Ecto neural progenitor cell (in vitro differentiated cells): Measurements from ENCODE around the gene RALGAPB.
A peak's percentile ranks its signal among the peaks of the same experiment; 100 is the strongest.
"Not testable (repeated sequence)": the region's sequence is repeated elsewhere in the genome, so short reads cannot be mapped to it uniquely, and the experiment has no call there.

ENCODE experiments used
- DNase-seq: peaks from one replicate; pipeline ENCODE4 v3.0.0-alpha.2; 2018; ENCODE audit warnings: low spot score

RALGAPB gene

DNA sequence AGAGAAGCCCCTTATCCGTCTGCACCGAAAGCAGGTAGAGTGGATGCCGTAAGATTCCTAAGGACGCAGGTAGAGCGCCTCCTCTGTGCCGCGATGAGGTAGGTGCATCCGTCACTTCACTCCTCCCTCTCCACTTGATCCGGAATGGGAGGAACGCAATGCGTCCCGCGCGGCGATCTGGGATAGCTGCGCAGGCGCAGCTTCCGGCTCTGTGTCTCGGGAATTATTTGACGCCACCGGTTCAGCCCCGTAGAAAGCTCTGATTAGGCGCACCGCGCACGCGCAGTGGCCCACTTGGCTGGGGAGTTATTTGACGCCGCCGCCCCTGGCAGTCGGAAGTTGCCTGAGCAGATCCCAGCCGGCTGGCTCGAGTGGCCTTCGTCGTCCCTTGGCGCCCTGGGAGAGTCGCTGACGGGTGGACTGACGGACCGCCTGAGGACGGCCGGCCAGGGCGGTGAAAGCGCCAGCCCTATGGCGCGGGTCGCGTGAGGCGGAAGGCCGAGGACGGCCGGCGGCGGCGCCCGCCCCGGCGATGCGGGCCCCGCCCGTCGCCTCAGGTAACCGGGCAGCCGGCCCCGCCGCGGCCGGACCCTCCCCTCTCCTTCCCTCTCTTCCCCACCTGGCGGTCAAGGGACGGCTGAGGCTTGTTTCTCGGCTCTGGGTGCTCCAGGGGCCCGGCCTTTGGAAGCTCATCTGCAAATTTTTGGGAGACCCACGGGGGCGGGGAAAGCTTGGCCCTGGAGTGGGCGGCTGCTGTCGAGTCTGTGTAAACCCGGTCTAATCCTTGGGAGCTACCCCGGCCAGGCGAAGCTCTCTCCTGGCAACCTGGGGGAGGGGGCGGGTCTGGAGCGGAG, at the start of gene RALGAPB:
RALGAPB (plus strand) TSS at position 331 of the 854 bp plus-strand sequence. CDS start 15,590 bp downstream, outside the sequence.
- peak; percentile 100 for DNase-seq

DNA sequence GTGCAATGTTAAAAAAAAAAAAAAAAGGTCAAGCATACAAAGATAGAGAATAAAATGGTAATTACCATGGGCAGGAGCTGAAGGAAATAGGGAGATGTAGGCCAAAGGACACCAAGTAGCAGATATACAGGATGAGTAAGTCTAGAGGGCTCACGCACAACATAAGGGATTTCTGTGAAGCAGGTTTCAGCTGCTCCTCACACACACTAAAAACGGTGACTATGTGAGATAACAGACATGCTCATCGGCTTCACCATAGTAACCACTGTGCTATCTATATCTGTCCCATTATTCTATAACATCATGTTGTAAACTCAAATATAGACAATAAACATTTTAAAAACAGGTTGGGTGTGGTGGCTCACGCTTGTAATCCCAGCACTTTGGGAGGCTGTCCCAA, 49.1 kb upstream of the RALGAPB start:
- DNase-seq: no peak

DNA sequence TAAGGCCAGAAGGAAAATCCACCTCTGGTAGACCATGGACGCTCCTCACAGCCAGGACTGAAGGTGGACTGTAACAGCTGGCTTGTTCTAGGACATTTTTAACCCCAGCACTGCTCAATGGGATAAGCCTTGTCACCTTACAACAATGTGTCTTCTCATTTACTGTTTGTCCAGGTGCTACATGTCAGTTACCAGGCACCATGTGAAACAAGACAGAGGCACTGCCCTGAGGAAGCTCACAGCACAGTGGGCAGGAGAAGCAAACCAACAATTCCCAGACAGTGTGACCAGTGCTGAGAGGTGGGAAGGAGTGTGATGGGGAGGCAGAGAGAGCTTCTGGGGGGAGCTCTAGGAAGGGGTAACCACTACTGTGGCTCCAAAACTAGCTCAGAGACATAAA, 48.2 kb upstream of the RALGAPB start:
- DNase-seq: no peak

DNA sequence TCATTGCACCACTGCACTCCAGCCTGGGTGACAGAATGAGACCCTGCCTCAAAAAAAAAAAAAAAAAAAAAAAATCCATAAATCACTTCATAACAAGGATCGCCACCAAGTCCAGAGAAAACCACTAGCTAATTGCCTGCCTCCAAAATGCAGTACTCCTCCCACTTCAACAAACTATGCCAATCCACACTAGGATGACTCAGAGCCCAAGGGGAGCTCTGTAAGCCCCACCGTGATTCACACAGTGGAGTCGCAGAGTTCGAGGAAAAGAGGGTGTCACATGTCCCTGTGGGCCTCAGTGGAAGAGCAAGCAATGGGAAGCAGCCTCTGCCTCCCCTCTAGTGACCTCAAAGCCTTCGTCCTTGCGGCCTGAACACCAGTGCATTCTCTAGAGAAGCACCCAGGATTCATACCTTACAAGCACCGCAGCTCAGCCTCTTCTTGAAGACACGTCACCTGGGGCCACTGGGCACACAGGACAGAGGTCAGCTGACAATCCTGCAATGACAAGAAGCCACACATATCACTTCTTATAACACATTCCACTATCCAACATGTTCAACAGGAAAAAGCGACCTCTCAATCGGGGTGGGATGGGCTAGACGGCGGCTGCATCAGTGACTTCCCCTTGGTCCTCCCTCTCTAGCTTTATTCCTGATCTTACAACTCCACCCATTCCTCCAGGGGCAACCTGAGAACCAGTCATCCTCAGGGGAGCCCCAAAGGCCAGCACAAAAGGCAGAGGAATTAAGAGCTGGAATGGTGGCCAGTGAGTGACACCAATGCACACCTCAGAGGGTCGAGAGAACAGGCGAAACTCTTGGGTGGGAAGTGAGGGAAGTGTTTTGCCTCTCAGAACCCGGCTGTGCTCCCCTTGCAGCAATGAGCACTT, 46.4 kb upstream of the RALGAPB start:
- no peak for DNase-seq

- no peak for DNase-seq
Measured at GRCh38 chr20:38427655-38428023, 45.0 kb upstream of the RALGAPB start.

DNA sequence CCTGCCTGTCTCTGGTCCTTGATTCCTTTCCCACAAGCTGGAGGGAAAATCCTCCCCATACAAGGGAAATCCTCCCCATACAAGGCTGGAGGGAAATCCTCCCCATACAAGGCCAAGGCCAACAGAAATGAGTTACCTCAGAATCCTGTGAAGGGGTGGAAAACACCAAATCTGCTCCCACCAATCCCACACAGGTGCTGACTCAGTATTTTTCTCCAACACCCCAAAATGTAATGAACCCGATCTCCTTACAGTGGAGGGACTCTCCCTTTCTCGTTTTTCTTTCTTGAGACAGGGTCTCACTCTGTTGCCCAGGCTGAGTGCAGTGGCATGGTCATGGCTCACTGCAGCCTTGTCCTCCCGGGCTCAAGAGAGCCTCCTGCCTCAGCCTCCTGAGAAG, 43.8 kb upstream of the RALGAPB start:
- DNase-seq: no peak

- no peak for DNase-seq
Measured at GRCh38 chr20:38429301-38429700, 43.3 kb upstream of the RALGAPB start.

DNA sequence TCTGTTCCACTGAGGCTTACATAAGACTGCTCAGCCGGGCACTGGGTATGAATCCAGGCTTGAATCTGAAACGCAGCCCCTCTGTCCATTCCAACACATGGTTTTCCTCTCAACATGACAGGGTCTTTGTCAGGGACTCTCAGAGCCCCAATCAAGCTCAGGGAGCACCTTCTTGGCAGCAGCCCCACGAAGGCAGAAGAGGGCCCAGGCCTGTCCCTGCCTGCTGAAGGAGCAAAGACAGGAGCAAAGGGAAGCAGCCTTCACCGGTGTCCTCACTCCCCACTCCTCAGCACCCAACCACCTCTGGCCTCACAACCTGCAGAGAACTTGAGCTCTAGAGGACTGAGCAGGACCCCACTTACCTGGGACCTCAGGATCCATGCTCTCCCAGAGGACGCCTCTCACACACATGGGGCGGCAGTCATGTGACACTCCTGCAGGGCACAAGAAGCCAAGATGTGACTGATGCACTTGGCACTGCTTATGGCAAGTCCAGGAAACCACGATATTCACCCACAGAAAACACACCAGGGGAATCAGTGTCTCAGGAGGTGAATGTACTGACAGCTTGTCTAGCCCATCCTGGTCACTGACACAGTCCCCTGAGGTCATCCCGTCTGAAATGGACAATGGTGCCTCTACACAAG, 41.8 kb upstream of the RALGAPB start:
- no peak for DNase-seq

DNA sequence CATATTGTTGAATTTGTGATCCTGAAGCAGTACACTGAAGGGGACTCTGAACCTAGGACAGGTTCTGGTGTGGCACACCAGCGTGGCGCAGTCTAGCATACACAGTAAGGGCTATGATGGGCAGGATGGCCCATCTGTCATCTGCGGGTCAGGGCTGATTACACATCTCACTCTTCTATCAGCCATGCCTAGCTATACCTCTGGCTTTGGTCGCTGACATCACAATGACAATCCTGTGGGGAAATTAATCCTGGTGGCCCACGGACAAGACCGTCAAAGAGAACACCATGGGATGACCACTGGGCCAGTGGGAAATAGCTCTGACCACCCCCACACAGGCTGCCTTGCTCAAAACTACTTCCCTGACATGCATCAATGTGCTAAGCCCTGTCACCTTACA, 40.4 kb upstream of the RALGAPB start:
- DNase-seq: no peak

DNA sequence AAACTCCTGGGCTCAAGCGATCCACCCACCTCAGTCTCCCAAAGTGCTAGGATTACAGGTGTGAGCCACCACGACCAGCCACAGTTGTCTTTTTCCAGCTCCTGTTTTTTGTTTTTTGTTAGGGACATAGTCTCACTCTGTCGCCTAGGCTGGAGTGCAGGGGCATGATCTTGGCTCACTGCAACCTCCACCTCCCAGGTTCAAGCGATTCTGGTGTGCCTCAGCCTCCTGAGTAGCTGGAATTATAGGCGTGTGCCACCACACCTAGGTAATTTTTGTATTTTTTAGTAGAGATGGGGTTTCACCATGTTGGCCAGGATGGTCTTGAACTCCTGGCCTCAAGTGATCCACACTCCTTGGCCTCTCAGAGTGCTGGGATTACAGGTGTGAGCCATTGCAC, 39.8 kb upstream of the RALGAPB start:
- not testable (repeated sequence) for DNase-seq

DNA sequence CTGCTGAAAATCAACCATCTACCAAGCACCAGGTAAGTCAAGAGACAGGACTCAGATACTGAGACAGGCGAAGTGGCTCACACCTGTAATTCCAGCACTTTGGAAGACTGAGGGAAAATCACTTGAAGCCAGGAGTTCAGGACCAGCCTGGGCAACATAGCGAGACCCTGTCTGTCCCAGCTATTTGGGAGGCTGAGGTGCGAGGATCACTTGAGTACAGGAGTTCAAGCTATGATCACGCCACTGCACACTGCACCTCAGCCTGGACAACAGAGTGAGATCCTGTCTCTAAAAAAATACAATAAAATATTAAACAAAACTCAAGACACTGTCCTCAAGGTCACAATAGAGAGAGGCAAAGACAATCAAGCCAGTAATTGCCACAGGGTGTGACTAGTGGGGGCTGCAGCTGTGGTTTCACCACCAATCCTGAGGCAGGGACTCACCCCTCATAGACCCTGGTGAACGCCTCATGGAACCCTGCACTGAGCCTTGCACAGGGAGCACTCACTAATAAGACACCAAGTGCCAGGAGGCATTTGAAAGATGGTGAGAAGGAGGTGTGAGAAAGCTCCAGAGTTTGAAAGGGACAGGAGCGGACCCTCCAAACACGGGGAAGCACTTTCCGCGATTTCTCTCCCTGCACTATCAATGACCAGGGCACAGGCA, 39.2 kb upstream of the RALGAPB start:
- no peak for DNase-seq

DNA sequence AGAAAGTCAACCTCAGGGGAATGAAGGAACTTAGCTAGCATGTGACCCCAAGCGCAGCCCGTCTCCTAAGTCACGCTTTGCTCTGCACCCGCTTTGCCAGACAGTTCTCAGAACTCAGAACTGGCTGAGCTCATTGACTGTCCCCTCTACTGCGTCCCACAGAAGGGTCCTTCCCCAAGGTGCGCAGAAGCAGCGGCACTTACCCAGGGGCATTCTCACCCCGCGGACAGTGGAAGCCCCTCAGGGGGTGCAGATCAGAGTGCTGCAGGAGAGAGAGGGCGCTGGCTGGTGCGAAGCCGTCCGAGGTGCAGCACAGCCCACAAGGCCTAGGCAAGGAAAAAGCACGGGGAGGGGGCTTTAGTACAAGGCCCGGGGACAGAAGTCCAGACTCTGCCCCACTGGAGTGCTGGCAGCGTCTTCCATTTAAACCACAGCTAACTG, 38.3 kb upstream of the RALGAPB start:
- peak; percentile 56 for DNase-seq

- peak; percentile 92 for DNase-seq
Measured at GRCh38 chr20:38434770-38435554, 37.7 kb upstream of the RALGAPB start, which contains the start of gene SNHG17. Gene SNHG17 (minus strand): TSS chr20:38435328.

- no peak for DNase-seq
Measured at GRCh38 chr20:38435555-38435939, 37.1 kb upstream of the RALGAPB start.

- no peak for DNase-seq
Measured at GRCh38 chr20:38437796-38438195, 34.8 kb upstream of the RALGAPB start.

GRCh38 chr20:38441110-38441509, 31.5 kb upstream of the RALGAPB start:
- DNase-seq: not testable (repeated sequence)

DNA sequence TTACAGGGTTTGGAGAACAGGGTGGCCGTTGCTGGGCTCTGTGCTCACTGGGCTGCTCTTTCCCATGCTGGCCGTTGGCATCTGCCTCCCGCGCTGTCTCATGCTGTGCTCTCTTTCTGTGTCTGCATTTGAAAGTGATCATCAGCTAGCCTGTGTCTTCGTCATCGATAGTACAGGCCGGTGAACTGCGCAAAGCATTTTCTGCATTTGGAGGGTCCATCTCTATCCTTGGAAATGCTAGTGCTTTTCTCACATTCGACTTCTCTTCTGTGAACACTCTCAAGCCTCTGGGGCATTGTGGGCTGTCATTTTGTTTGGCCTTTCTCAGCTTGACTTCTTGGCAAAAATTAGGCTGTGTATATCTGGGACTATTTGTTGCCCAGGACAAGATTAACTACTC, 30.7 kb upstream of the RALGAPB start:
- DNase-seq: no peak

- DNase-seq: no peak
Measured at GRCh38 chr20:38445381-38445796, 27.3 kb upstream of the RALGAPB start.

DNA sequence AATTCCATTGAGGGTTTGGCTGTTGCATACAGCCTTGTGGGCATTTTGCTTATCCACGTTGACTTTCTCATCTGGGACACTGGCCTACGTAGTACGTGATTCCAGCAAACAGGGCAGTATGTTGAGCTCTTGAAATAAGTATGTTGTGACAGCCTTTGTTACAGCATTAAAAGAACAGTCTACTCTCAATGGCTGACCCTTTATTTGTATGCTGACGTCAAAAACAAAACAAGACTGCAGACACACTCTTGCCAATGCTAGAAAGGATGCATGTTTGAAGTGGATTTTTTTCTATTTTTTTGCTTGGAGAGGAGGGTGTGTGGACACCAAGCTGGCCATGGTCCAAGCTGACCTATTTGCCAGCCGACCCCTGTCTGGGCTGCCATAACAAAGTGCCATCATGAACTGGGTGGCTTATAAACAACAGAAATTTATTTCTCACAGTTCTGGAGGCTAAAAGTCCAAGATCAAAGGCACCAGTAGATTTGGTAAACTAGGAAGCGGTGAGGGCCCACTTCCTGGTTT, 26.7 kb upstream of the RALGAPB start:
- no peak for DNase-seq

DNA sequence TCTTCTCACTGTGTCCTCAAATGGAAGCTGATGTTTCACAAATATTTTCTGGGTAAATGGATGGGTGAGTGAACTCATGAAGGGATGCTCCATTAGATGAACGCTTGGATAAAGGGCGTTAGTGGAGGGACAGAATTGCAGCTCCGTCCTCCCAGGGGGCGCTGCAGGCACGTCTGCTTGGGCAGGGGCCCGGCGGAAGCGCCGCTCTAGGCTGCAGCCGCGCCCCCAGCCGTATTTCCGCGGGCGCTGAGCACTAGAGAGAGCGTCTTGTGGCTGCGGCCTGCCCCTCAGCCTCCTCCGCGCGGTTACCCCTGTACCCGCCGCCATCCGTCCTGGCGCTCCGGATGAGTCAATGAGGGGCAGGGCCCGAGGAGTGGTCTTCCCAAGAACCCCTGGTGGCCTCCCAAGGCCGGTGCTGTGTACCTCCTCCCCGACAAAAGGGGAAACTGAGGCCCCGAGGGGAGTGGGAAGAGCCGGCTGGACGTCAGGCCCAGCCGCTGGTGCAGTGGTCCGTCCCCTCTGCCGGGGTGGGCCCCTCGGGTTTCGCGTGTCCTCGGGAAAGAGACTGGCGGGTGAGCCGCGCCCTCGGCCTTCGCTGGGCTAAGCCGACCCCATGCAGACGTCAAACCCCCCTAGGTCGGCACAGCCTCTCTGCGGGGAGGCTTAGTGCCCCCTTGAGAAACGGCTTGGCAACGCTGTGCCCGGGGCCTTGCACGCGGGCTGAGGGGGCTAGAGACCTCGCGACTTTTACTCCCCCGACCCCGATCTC, 26.0 kb upstream of the RALGAPB start:
- DNase-seq: peak; percentile 93
